Measurements from ENCODE around the gene ATP10A.

Gene ATP10A

GRCh38 chr15:25738171-25738965, 124.8 kb downstream of the ATP10A start:
- no peak for DNase-seq

GRCh38 chr15:25737218-25737643, 125.9 kb downstream of the ATP10A start:
- no peak for DNase-seq

GRCh38 chr15:25736461-25736860, 126.7 kb downstream of the ATP10A start:
- DNase-seq = no peak

DNA sequence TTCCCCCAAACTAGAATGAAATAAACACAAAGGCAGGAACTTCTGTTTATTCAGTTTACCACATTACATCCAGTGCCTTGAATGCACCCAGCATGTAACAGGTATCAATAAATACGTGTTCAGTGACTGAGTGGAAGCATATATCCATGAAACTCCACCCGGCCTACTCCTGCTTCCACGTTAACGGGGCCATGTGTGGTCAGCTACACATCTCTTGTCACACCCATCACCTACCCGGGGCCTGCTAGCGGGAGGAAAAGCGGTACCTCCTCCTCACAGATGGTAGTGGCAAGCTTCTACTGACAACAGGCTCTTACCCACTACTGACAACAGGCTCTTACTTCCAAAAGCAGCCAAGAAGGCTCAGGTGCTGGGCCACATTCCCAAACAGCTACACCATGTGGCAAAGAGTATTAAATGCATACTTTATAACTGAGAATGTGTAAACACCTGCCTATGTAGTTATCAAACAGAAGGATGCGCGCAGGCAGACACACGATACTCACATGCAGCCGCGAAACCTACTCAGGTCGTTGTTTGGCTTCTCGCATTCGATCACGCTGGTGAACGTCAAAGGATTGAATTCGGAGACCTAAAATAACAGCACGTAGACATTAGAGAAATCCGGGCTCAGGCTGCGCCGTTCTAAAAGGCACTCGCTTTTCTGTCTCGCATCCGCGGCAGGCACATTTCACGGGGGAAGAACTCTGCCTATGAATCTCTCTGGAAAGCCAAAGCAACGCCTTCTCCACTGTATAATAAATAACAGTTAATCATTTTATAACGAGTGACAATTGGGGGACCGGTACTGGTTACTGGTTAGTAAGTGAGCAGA, 127.4 kb downstream of the ATP10A start:
- no peak for DNase-seq

- DNase-seq = no peak
Measured at GRCh38 chr15:25734680-25735355, 128.3 kb downstream of the ATP10A start.

DNA sequence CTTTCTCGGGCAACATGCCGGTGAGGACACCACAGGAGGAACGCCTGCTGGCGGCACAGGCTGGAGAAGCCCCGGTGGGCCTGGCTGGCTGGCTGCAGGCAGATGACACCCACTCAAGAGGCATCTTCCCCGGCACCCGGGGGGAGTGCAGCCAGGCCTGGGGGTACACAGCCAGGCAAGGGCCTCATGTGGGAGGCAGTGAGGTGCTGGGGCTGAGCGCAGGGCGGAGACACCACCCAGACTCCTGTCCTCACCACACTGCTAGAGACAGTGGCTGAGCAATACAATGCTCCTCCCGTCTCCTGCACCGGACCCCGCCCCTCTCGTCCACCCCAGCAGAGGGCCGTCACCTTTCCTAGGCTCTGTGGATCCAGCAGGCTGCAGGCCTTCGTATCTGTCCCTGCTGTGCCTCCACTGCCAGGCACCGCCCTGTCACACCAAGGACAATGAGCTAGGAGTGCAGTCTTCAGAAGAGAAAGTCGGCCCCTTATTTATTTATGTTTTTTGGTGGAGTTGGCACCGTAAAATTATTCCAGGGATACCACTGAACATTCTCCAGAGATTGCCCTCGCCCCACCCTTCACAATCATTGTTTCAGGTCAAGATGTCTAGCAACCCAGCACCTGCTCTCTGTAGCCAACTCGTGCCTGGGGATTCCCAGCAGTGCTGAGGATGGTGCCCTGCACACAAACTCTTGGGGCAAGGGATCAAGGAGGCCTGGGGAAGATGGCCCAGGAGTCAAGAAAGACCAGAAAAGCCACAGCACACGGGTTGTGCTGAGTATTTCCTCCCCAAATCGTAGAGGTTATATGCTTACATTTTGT, 129.1 kb downstream of the ATP10A start:
- no peak for DNase-seq

DNA sequence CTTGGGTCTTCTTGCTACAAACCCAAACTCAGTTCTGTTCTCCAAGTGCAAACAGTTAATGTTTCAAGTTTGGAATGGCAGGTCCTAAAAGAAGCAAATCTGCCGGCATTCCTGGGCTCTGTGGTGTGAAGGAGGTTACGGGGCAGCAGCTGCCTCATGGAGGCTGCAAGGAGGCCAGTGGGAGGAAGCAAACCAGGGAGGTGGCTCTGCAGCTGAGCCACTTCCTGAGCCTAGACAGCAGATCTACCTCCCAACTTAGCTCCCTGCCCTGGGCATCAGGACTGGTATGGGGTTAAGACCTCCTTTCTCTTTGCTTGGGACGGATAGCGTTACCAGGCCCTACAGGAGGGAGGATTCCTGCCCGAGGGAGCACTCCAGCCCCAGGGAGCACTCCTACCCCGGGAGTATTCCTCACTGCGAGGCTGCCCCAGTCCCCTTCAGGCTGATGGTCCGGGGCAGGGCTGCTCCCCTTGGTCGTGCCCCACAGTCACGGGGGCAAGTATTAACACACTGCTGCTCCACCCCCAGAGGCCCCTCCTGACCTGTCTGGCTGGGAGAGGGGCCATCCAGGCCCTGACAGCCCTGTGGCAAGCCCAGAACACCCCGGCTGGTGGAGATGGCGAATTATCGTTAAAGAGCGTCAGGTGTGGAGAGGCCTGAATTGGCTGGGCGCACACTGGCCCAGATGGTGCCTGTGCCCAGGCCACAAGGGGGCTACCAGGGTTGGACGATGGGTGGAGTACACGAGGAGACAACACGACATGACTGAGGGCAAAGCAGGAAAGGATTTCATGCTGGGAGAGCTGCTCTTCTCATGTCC, 129.9 kb downstream of the ATP10A start:
- no peak for DNase-seq

DNA sequence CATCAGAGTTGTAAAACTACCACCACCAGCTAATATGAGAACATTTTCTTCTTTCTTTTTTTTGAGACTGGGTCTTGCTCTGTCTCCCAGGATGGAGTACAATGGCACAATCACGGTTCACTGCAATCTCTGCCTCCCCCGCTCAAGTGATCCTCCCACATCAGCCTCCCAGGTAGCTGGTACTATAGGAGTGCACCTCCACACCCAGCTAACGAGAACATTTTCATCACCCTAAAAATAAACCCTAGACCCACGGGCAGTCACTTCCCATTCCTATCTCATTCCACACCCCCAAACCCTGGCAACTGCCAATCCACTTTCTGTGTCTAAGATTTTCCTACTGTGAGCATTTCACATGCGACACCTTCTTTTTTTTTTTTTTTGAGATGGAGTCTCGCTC, 130.9 kb downstream of the ATP10A start:
- DNase-seq = no peak

- no peak for DNase-seq
Measured at GRCh38 chr15:25731411-25731810, 131.7 kb downstream of the ATP10A start.

GRCh38 chr15:25730918-25731317, 132.2 kb downstream of the ATP10A start:
- DNase-seq = no peak

- no peak for DNase-seq
Measured at GRCh38 chr15:25728816-25729215, 134.3 kb downstream of the ATP10A start.

- no peak for DNase-seq
Measured at GRCh38 chr15:25727867-25728600, 135.1 kb downstream of the ATP10A start.

DNA sequence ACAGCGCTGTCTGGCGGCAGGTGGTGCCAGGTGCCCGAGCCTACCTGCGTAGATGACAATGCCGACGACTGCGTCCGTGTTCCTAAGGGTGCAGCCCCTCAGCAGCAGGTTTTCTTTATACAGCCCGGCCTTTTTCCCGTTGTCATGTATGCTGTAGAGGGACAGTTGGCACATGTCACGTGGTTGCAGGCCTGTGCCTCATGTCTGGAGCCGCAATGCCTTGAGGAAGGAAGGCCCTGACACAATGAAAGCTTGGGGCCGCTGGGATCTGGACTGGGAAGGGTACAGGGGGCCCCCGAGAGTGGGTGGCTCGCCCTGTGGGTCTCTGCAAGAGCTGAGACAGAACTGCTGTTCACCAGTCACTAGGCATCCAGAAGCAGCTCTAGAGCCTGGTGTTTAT, 136.0 kb downstream of the ATP10A start:
- no peak for DNase-seq

- no peak for DNase-seq
Measured at GRCh38 chr15:25725758-25726157, 137.4 kb downstream of the ATP10A start.

DNA sequence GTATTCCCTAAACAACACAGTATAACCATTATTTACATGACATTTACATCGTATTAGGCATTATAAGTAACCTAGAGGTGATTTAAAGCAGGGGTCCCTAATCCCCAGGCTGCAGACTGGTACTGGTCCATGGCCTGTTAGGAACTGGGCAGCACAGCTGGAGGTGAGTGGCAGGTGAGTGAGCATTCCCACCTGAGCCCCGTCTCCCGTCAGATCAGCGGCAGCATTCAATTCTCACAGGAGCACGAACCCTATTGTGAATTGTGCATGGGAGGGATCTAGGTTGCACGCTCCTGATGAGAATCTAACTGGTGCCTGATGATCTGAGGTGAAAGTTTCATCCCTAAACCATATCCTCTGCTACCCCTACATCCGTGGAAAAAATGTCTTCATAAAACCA, 138.2 kb downstream of the ATP10A start:
- DNase-seq = no peak

GRCh38 chr15:25721605-25721955, 141.5 kb downstream of the ATP10A start:
- DNase-seq = no peak

DNA sequence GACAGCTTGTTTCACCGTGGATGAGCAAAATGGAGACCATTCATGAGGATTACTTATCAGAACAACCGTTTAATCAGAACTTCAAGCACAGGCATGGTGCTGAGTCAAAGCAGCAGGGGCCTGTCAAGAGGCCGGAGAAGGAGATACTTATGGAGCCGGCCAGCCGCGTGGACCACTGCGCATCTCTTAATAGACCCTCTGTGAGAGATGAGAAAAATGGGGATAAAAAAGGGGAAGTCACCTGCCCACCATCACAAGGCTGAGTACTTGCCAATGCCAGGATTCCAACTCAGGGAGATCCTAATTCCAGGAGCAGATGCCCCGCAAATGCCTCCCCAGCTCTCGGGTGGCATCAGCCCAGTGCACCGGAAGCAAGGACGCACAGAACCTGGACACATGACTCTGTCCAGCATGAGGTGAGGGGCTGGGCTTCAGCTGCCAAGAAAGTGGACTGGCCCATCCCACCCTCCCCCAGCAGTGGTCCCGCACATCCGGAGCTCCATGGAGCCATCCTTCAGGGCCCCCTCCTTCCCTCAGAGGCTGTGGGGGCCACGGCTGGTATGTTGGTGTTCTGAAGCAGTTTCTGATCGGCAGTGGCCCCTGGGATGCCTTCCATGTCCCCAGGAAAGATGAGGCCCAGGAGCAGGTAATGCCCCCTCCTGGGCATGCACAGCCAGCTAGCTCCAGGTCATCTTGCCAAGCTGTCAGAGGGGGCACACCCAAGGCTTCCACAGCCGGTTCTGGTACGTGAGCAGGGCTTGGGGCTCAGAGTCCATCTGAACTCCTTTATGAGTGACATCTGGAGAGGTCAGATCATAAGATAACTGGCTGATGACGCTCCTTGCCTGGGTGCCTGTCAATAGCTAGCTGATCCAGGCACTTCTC, 143.8 kb downstream of the ATP10A start:
- no peak for DNase-seq

DNA sequence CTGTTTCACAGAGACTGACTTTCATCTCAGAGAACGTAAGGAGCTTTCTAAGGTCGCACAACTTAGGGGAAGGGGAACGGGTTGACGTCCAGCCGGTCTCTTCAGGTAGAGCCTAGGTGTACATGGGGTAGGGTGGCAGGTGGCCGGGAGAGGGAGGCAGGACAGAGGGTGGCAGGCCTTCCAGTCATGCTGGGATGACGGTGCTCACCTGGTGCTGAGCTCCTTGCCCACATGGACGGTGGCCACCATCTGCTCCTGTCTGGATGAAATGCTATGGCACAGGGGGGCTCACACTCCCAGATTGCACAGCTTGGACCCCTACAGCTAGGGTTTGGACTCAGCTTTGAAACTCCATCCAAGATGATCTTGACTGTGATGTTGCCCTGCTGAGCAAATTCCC, 144.5 kb downstream of the ATP10A start:
- no peak for DNase-seq

DNA sequence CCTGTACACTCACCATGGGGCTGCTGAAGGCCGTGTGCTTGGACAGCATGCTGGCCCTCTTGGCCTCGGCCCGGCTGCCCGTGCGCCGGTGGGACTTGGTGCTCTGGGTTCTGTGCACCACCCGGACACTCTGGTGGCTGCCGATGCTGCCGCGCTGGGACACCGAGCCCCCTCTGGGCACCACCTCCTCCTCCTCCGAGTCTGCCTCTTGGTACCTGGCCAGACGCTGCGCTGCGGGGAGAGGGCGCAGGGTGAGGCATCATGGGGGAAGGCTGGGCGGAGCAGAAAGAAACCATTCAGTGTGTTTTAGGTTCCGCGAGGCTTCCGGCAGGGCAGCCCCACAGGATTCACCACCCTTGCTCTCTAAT, 145.0 kb downstream of the ATP10A start:
- no peak for DNase-seq
